ENCODE results near the gene OPRPN. TPM values are rescaled to one million over a fixed set of nuclear protein-coding genes. Genes with fewer than 3 reads are reported as not detected.

The OPRPN gene
- total RNA-seq, 2 experiments from 2014 or later: not detected

GRCh38 chr4:70425306-70425705, 27.6 kb downstream of the OPRPN start:
- Mint-ChIP-seq H3K36me3 (ENCODE audit: low read depth) (no peaks in the 10 kb centered on the region), H3K4me1 (ENCODE audit: low read depth) (no peaks in the 10 kb centered on the region), H3K27ac (no peak overlapping the region), H3K9me3 (peaks cover 3% of the 10 kb centered on the region), H3K4me3 (no peak overlapping the region), H3K27me3 (peaks cover 1% of the 10 kb centered on the region)
- ChIA-PET CTCF (no interaction called here), POLR2A (interaction anchor here (0.5 kb wide), 1 partner anchor 658 kb away, joined by 3 read pairs; no protein-coding TSS in a partner anchor)
- intact Hi-C loops (cut with micrococcal nuclease): no loop called here
- TF ChIP-seq CTCF (IDR thresholded peaks at IDR 0.05): no peak
- DNase-seq (no peak), ATAC-seq (no peak)

- peaks cover 4% of the 10 kb centered on the region for H3K9me3 Mint-ChIP-seq
- POLR2A ChIA-PET: interaction anchor here (1.0 kb wide), 1 partner anchor 35 kb away, joined by 3 read pairs; no protein-coding TSS in a partner anchor
- no peaks in the 10 kb centered on the region for H3K4me1 Mint-ChIP-seq (ENCODE audit: low read depth)
- intact Hi-C loops (cut with micrococcal nuclease): no loop called here
- CTCF ChIA-PET: no interaction called here
- DNase-seq (no peak), ATAC-seq (no peak)
- no peak overlapping the region for H3K4me3 Mint-ChIP-seq
- peaks cover 1% of the 10 kb centered on the region for H3K27me3 Mint-ChIP-seq
- TF ChIP-seq CTCF (IDR thresholded peaks at IDR 0.05): no peak
- H3K27ac Mint-ChIP-seq: no peak overlapping the region
- no peaks in the 10 kb centered on the region for H3K36me3 Mint-ChIP-seq (ENCODE audit: low read depth)
These were observed 29.0 kb downstream of the OPRPN start for GRCh38 chr4:70426789-70427188.

GRCh38 chr4:70437197-70437596, 39.5 kb downstream of the OPRPN start:
- Mint-ChIP-seq H3K4me1 (ENCODE audit: low read depth) (no peaks in the 10 kb centered on the region), H3K27ac (no peak overlapping the region), H3K9me3 (peaks cover 3% of the 10 kb centered on the region), H3K36me3 (ENCODE audit: low read depth) (no peaks in the 10 kb centered on the region), H3K27me3 (peaks cover 1% of the 10 kb centered on the region), H3K4me3 (no peak overlapping the region)
- no peak for ATAC-seq
- ChIA-PET CTCF (no interaction called here), POLR2A (no interaction called here)
- no peak for TF ChIP-seq CTCF (IDR thresholded peaks at IDR 0.05)
- DNase-seq: no peak
- intact Hi-C loops (cut with micrococcal nuclease): no loop called here

GRCh38 chr4:70442474-70442873, 44.7 kb downstream of the OPRPN start:
- Mint-ChIP-seq H3K4me3 (no peak overlapping the region), H3K36me3 (ENCODE audit: low read depth) (no peaks in the 10 kb centered on the region), H3K27ac (no peak overlapping the region), H3K27me3 (peaks cover 1% of the 10 kb centered on the region), H3K4me1 (ENCODE audit: low read depth) (no peaks in the 10 kb centered on the region), H3K9me3 (no peaks in the 10 kb centered on the region)
- POLR2A ChIA-PET: no interaction called here
- no peak for TF ChIP-seq CTCF (IDR thresholded peaks at IDR 0.05)
- ATAC-seq (no peak), DNase-seq (no peak)
- CTCF ChIA-PET: no interaction called here
- intact Hi-C loops (cut with micrococcal nuclease): no loop called here

GRCh38 chr4:70443329-70443728, 45.6 kb downstream of the OPRPN start:
- DNase-seq (no peak), ATAC-seq (no peak)
- POLR2A ChIA-PET: no interaction called here
- H3K4me1 Mint-ChIP-seq (ENCODE audit: low read depth): no peaks in the 10 kb centered on the region
- H3K9me3 Mint-ChIP-seq: no peaks in the 10 kb centered on the region
- no peaks in the 10 kb centered on the region for H3K36me3 Mint-ChIP-seq (ENCODE audit: low read depth)
- TF ChIP-seq CTCF (IDR thresholded peaks at IDR 0.05): no peak
- no peak overlapping the region for H3K27ac Mint-ChIP-seq
- peaks cover 1% of the 10 kb centered on the region for H3K27me3 Mint-ChIP-seq
- H3K4me3 Mint-ChIP-seq: no peak overlapping the region
- intact Hi-C loops (cut with micrococcal nuclease): no loop called here
- CTCF ChIA-PET: no interaction called here
